Hepatocyte (in vitro differentiated cells): Measurements from ENCODE around the gene CBL. TPM values are rescaled to one million over a fixed set of nuclear protein-coding genes. Genes with fewer than 3 reads are reported as not detected.

Experiments used
- DNase-seq: peaks from one replicate; pipeline ENCODE4 v3.0.0-alpha.2; 2016; ENCODE audit warnings: low spot score
- H2AFZ ChIP-seq: fragments of 200-600 bp; sonication (generic); 2 replicates; pipeline ENCODE4 v1.6.0; 2016; ENCODE audit warnings: antibody characterized with exemption, mild to moderate bottlenecking
- H3K27ac ChIP-seq: fragments of 200-600 bp; sonication (generic); 2 replicates; pipeline ENCODE4 v1.5.1; 2016; ENCODE audit warnings: mild to moderate bottlenecking
- H3K27me3 ChIP-seq: fragments of 200-600 bp; sonication (generic); 2 replicates; pipeline ENCODE4 v1.6.1; 2016
- H3K36me3 ChIP-seq: fragments of 200-600 bp; sonication (generic); replicated peaks from 2 replicates; pipeline ENCODE4 v1.5.1; 2016; ENCODE audit warnings: low read depth; ENCODE audit not compliant: insufficient read depth
- H3K4me1 ChIP-seq: fragments of 200-600 bp; sonication (generic); 2 replicates; pipeline ENCODE4 v1.5.1; 2016; ENCODE audit warnings: mild to moderate bottlenecking, moderate library complexity; ENCODE audit not compliant: insufficient read depth
- H3K4me2 ChIP-seq: fragments of 200-600 bp; sonication (generic); 2 replicates; pipeline ENCODE4 v1.6.0; 2016
- H3K4me3 ChIP-seq: fragments of 200-600 bp; sonication (generic); 2 replicates; pipeline ENCODE4 v1.5.1; 2016; ENCODE audit warnings: mild to moderate bottlenecking
- H3K79me2 ChIP-seq: fragments of 200-600 bp; sonication (generic); 2 replicates; pipeline ENCODE4 v1.6.0; 2017; ENCODE audit warnings: mild to moderate bottlenecking
- H3K9me2 ChIP-seq: fragments of 200-600 bp; sonication (generic); replicated peaks from 2 replicates; pipeline ENCODE4 v1.6.0; 2017; ENCODE audit warnings: mild to moderate bottlenecking; ENCODE audit not compliant: insufficient read depth
- H3K9me3 ChIP-seq: fragments of 200-600 bp; sonication (generic); 2 replicates; pipeline ENCODE4 v1.5.1; 2016; ENCODE audit warnings: low read depth, mild to moderate bottlenecking
- H4K20me1 ChIP-seq: fragments of 200-600 bp; sonication (generic); 2 replicates; pipeline ENCODE4 v1.6.0; 2016; ENCODE audit warnings: mild to moderate bottlenecking; ENCODE audit not compliant: insufficient read depth, poor library complexity, severe bottlenecking
- CTCF ChIP-seq: fragments of 200-600 bp; sonication (generic); IDR thresholded peaks from 2 replicates; pipeline ENCODE4 v1.5.1; 2016; ENCODE audit warnings: antibody characterized with exemption, mild to moderate bottlenecking; ENCODE audit not compliant: poor library complexity
- EZH2 ChIP-seq: fragments of 200-600 bp; sonication (generic); IDR thresholded peaks from 2 replicates; pipeline ENCODE4 v1.6.1; 2016; ENCODE audit warnings: antibody characterized with exemption, mild to moderate bottlenecking, borderline replicate concordance
- EZH2phosphoT487 ChIP-seq: fragments of 200-600 bp; sonication (generic); IDR thresholded peaks from one replicate; pipeline ENCODE4 v1.6.1; 2018; ENCODE audit warnings: antibody characterized with exemption, mild to moderate bottlenecking, low read depth, moderate library complexity; ENCODE audit not compliant: unreplicated experiment, severe bottlenecking
- WGBS: methylation state at CpG from one replicate; pipeline ENCODE4 v1.1.6; 2016; ENCODE audit warnings: low lambda C conversion rate; ENCODE audit errors: missing lambda C conversion rate; 5-methylcytosine and 5-hydroxymethylcytosine counted together
- polyA plus RNA-seq: library from polyadenylated mRNA; unstranded; fragments of >200 nt; fragmentation: Nextera tagmentation; extraction: Ambion mirVana; gene quantifications from 2 replicates; pipeline ENCODE4 v1.2.1, GENCODE V29; 2016
- total RNA-seq: library from RNA; depleted of rRNA; stranded (reverse); fragments of >200 nt; gene quantifications from 2 replicates; pipeline ENCODE4 v1.2.3, GENCODE V29; 2014

Gene CBL
- total and polyA plus RNA-seq, 2 experiments from 2014 or later: 6.6 to 15.6 TPM

- peak overlapping the region; percentile 69 for H3K27ac ChIP-seq
- H2AFZ ChIP-seq: no peak overlapping the region
- no peak overlapping the region for H3K4me3 ChIP-seq
- H3K4me2 ChIP-seq: peak overlapping the region; percentile 96
- H3K27me3 ChIP-seq: peaks cover 29% of the 10 kb centered on the region
- no peaks in the 10 kb centered on the region for H3K36me3 ChIP-seq
- no peaks in the 10 kb centered on the region for H3K9me3 ChIP-seq
- H3K79me2 ChIP-seq: peaks cover 20% of the 10 kb centered on the region
- H3K9me2 ChIP-seq: no peaks in the 10 kb centered on the region
- TF ChIP-seq CTCF (no peak), EZH2phosphoT487 (no peak), EZH2 (no peak)
- H4K20me1 ChIP-seq: no peaks in the 10 kb centered on the region
- DNase-seq: no peak
- WGBS: 77% methylated on average over 10 of the region's 11 CpGs
- H3K4me1 ChIP-seq: peaks cover 27% of the 10 kb centered on the region
These were observed 132.9 kb downstream of the CBL start for GRCh38 chr11:119338965-119339588.

- TF ChIP-seq CTCF: peak; percentile 95
- TF ChIP-seq EZH2phosphoT487: no peak
- peak overlapping the region; percentile 26 for H3K4me3 ChIP-seq
- peaks cover 27% of the 10 kb centered on the region for H3K4me1 ChIP-seq
- peaks cover 29% of the 10 kb centered on the region for H3K27me3 ChIP-seq
- no peaks in the 10 kb centered on the region for H3K9me2 ChIP-seq
- H3K9me3 ChIP-seq: no peaks in the 10 kb centered on the region
- H3K27ac ChIP-seq: peak overlapping the region; percentile 74
- WGBS: 9% methylated on average over 67 of the region's 86 CpGs
- no peaks in the 10 kb centered on the region for H3K36me3 ChIP-seq
- peak overlapping the region; percentile 79 for H2AFZ ChIP-seq
- peak; percentile 87 for DNase-seq
- peak overlapping the region; percentile 96 for H3K4me2 ChIP-seq
- H3K79me2 ChIP-seq: peaks cover 18% of the 10 kb centered on the region
- no peaks in the 10 kb centered on the region for H4K20me1 ChIP-seq
These were observed 133.6 kb downstream of the CBL start for GRCh38 chr11:119339589-119340334.

- H3K4me3 ChIP-seq: peak within 1 kb of the TSS; percentile 26
- H3K9me3 ChIP-seq: no peaks in the 10 kb centered on the region
- no peaks in the 10 kb centered on the region for H3K9me2 ChIP-seq
- H3K4me1 ChIP-seq: peaks cover 22% of the 10 kb centered on the region
- 11% methylated on average over 12 of the region's 53 CpGs for WGBS
- peaks cover 29% of the 10 kb centered on the region for H3K27me3 ChIP-seq
- peak; percentile 36 for TF ChIP-seq EZH2
- no peak for TF ChIP-seq CTCF
- TF ChIP-seq EZH2phosphoT487: no peak
- H3K36me3 ChIP-seq: no peaks in the 10 kb centered on the region
- peak; percentile 78 for DNase-seq
- no peaks in the 10 kb centered on the region for H4K20me1 ChIP-seq
- H3K27ac ChIP-seq: peak within 1 kb of the TSS; percentile 74
- peak within 1 kb of the TSS; percentile 96 for H3K4me2 ChIP-seq
- peaks cover 10% of the 10 kb centered on the region for H3K79me2 ChIP-seq
- peak within 1 kb of the TSS; percentile 79 for H2AFZ ChIP-seq
These were observed 134.4 kb downstream of the CBL start, which contains the start of gene C1QTNF5 for GRCh38 chr11:119340335-119341221. TSS of gene C1QTNF5 (minus strand) at chr11:119340883. CDS start at chr11:119340397, 486 bp downstream.
